A549 (cell line): Measurements from ENCODE around the gene SMIM10. TPM values are rescaled to one million over a fixed set of nuclear protein-coding genes. Genes with fewer than 3 reads are reported as not detected.

Source experiments
- ATAC-seq, 2 experiments: fragments of 200-7000 bp in 1 of 2; fragments of >200 bp in 1 of 2; cut with Nextera tagmentation in 1 of 2; cut with Tn5 transposase in 1 of 2; 3 replicates each; pipeline versions ENCODE4 v1.8.0 to v1.9.1; 2018 to 2020; ENCODE audit warnings: mild to moderate bottlenecking in 1 of 2, moderate library complexity in 1 of 2
- CTCF ChIA-PET: fragments of 300-600 bp; sonication (Branson Sonifier 250); formaldehyde crosslinking; extraction: SDS; loops from one replicate; lab custom pipeline; 2021; ENCODE audit warnings: antibody characterized with exemption, inconsistent platforms; lab: Yijun Ruan, JAX
- POLR2A ChIA-PET: fragments of 350-600 bp; formaldehyde crosslinking; extraction: SDS; loops from one replicate; lab custom pipeline; 2021; ENCODE audit warnings: antibody characterized with exemption, inconsistent platforms; lab: Yijun Ruan, JAX
- DNase-seq, 2 experiments: peaks; one replicate each; pipeline versions ENCODE4 v3.0.0 to v3.0.0-alpha.2; 2011 to 2016; ENCODE audit warnings: low read depth in 1 of 2, low spot score in 1 of 2
- FAIRE-seq: peaks from 2 replicates; lab custom pipeline; 2011; peaks lifted over from hg19 to GRCh38; lab: Jason Lieb, UNC
- H3K27ac ChIP-seq, 2 experiments: fragments of >200 bp; sonication (Bioruptor Twin); formaldehyde crosslinking; 3 replicates each; pipeline ENCODE4 v1.5.1; 2016 to 2017
- H3K4me1 ChIP-seq: fragments of >200 bp; sonication (Bioruptor Twin); formaldehyde crosslinking; 3 replicates; pipeline ENCODE4 v1.6.1; 2016
- H3K4me2 ChIP-seq: fragments of >200 bp; sonication (Bioruptor Twin); formaldehyde crosslinking; 3 replicates; pipeline ENCODE4 v1.6.1; 2016
- H3K4me3 ChIP-seq: fragments of >200 bp; sonication (Bioruptor Twin); formaldehyde crosslinking; 3 replicates; pipeline ENCODE4 v1.5.1; 2016
- H3K9me3 ChIP-seq: fragments of >200 bp; sonication (Bioruptor Twin); formaldehyde crosslinking; 3 replicates; pipeline ENCODE4 v1.6.1; 2016
- BHLHE40 ChIP-seq: IDR thresholded peaks from 2 replicates; pipeline ENCODE4 v1.6.1; 2012; ENCODE audit warnings: low read depth, low read length, inconsistent platforms
- CBX2 ChIP-seq: fragments of 200-600 bp; sonication (generic); IDR thresholded peaks from 2 replicates; pipeline ENCODE4 v1.6.1; 2016; ENCODE audit warnings: low read depth, mild to moderate bottlenecking, borderline replicate concordance
- CHD2 ChIP-seq: fragments of 150-350 bp; IDR thresholded peaks from 2 replicates; pipeline ENCODE4 v1.6.1; 2014; ENCODE audit warnings: low read length; ENCODE audit not compliant: partially characterized antibody
- EHF ChIP-seq: fragments of 250-450 bp; sonication (Bioruptor Pico); IDR thresholded peaks from 2 replicates; pipeline ENCODE4 v1.5.0; 2020; ENCODE audit warnings: mild to moderate bottlenecking
- FOSB ChIP-seq: fragments of 250-450 bp; sonication (Bioruptor Pico); IDR thresholded peaks from 2 replicates; pipeline ENCODE4 v1.5.0; 2020; ENCODE audit warnings: mild to moderate bottlenecking, moderate library complexity
- FOXS1 ChIP-seq: fragments of 250-450 bp; sonication (Bioruptor Pico); IDR thresholded peaks from 2 replicates; pipeline ENCODE4 v1.5.0; 2020; ENCODE audit warnings: mild to moderate bottlenecking, moderate library complexity
- HES2 ChIP-seq: fragments of >200 bp; sonication (Bioruptor Twin); formaldehyde crosslinking; IDR thresholded peaks from 2 replicates; pipeline ENCODE4 v1.6.1; 2016
- HEYL ChIP-seq: fragments of 250-450 bp; sonication (Bioruptor Pico); IDR thresholded peaks from 2 replicates; pipeline ENCODE4 v1.8.0; 2021; ENCODE audit warnings: mild to moderate bottlenecking, moderate library complexity
- HMGXB4 ChIP-seq: fragments of 250-450 bp; sonication (Bioruptor Pico); IDR thresholded peaks from 2 replicates; pipeline ENCODE4 v1.5.0; 2021; ENCODE audit warnings: mild to moderate bottlenecking, moderate library complexity, borderline replicate concordance
- HOXA7 ChIP-seq: fragments of 250-450 bp; sonication (Bioruptor Pico); IDR thresholded peaks from 2 replicates; pipeline ENCODE4 v1.5.0; 2020; ENCODE audit warnings: mild to moderate bottlenecking, moderate library complexity
- HOXB13 ChIP-seq: fragments of 250-450 bp; sonication (Bioruptor Pico); IDR thresholded peaks from 2 replicates; pipeline ENCODE4 v1.5.0; 2020; ENCODE audit warnings: low read depth, mild to moderate bottlenecking, moderate library complexity
- JUNB ChIP-seq: fragments of >200 bp; sonication (Bioruptor Twin); formaldehyde crosslinking; IDR thresholded peaks from 2 replicates; pipeline ENCODE4 v1.6.1; 2016
- KDM1A ChIP-seq: fragments of 200-600 bp; sonication (generic); IDR thresholded peaks from 2 replicates; pipeline ENCODE4 v1.6.1; 2016; ENCODE audit warnings: low read depth, mild to moderate bottlenecking
- KDM5A ChIP-seq: fragments of 200-600 bp; sonication (generic); IDR thresholded peaks from 2 replicates; pipeline ENCODE4 v1.6.1; 2016; ENCODE audit warnings: antibody characterized with exemption, mild to moderate bottlenecking
- MAFK ChIP-seq: fragments of 450-650 bp; IDR thresholded peaks from 2 replicates; pipeline ENCODE4 v1.6.1; 2014; ENCODE audit not compliant: partially characterized antibody
- MAZ ChIP-seq: fragments of 150-350 bp; IDR thresholded peaks from 2 replicates; pipeline ENCODE4 v1.6.1; 2014; ENCODE audit warnings: antibody characterized with exemption, low read depth, low read length, borderline replicate concordance
- NFE2L2 ChIP-seq: fragments of 150-350 bp; conservative IDR thresholded peaks from 2 replicates; pipeline ENCODE4 v1.6.1; 2014; ENCODE audit warnings: low read length
- NR3C1 ChIP-seq: fragments of >200 bp; sonication (Bioruptor Twin); formaldehyde crosslinking; IDR thresholded peaks from 3 replicates; pipeline ENCODE4 v1.6.1; 2017
- POLR2A ChIP-seq: IDR thresholded peaks from 2 replicates; pipeline ENCODE4 v1.6.1; 2012; ENCODE audit warnings: mild to moderate bottlenecking, low read length
- REST ChIP-seq: fragments of 200-600 bp; sonication (generic); IDR thresholded peaks from 2 replicates; pipeline ENCODE4 v1.6.1; 2016; ENCODE audit warnings: antibody characterized with exemption, mild to moderate bottlenecking, moderate library complexity
- SMC3 ChIP-seq: fragments of >200 bp; sonication (Bioruptor Twin); formaldehyde crosslinking; IDR thresholded peaks from 3 replicates; pipeline ENCODE4 v1.6.1; 2018; ENCODE audit warnings: inconsistent platforms
- USF2 ChIP-seq: fragments of 450-650 bp; IDR thresholded peaks from 2 replicates; pipeline ENCODE4 v1.6.1; 2014; ENCODE audit warnings: antibody characterized with exemption
- ZC3H11A ChIP-seq: fragments of 450-650 bp; IDR thresholded peaks from 2 replicates; pipeline ENCODE4 v1.6.1; 2014; ENCODE audit warnings: antibody characterized with exemption, mild to moderate bottlenecking
- ZFP36 ChIP-seq: fragments of 450-650 bp; IDR thresholded peaks from 2 replicates; pipeline ENCODE4 v1.6.1; 2014; ENCODE audit warnings: borderline replicate concordance; ENCODE audit not compliant: partially characterized antibody
- WGBS: methylation state at CpG from one replicate; pipeline ENCODE4 v1.1.6; 2017; ENCODE audit errors: missing lambda C conversion rate; 5-methylcytosine and 5-hydroxymethylcytosine counted together
- polyA plus RNA-seq, 4 experiments: library from polyadenylated mRNA; depleted of rRNA in 3 of 4; stranded (reverse); fragments of >200 nt; fragmentation: RNase III in 1 of 4; extraction: RNeasy Plus Mini Kit Qiagen cat#74134 plus additional on column Dnase treatment in 1 of 4; gene quantifications; 2 replicates in 3 of 4; 3 replicates in 1 of 4; pipeline ENCODE4 v1.2.3, GENCODE V29; 2011 to 2017

The SMIM10 gene
- polyA plus RNA-seq, 2 of the 4 experiments (the other 2 are of a cell fraction), result 0.14 TPM; not detected in 1

- POLR2A ChIA-PET, result no interaction called here
- CTCF ChIA-PET, result interaction anchor here (0.7 to 1.4 kb wide), 2 partner anchors 10 to 1058 kb away, joined by 3 to 7 read pairs; no protein-coding TSS in a partner anchor
- Histone ChIP-seq H3K9me3 (no peaks in the 10 kb centered on the region), H3K4me2 (no peak overlapping the region), H3K4me3 (no peak overlapping the region), H3K4me1 (no peaks in the 10 kb centered on the region), H3K27ac (no peak overlapping the region)
- DNase-seq (no peak), FAIRE-seq (peak; percentile 46), ATAC-seq (no peak)
- TF ChIP-seq EHF (CRISPR knock-in tag), result no peak
- no peak for TF ChIP-seq MAFK
- no peak for TF ChIP-seq ZC3H11A
- TF ChIP-seq NR3C1, result no peak
- no peak for TF ChIP-seq REST
- no peak for TF ChIP-seq HMGXB4
- no peak for TF ChIP-seq KDM5A
- no peak for TF ChIP-seq HES2
- TF ChIP-seq SMC3, result no peak
- no peak for TF ChIP-seq MAZ
- no peak for TF ChIP-seq USF2
- TF ChIP-seq HOXA7 (CRISPR knock-in tag), result no peak
- no peak for TF ChIP-seq ZFP36
- TF ChIP-seq FOXS1 (CRISPR knock-in tag), result no peak
- 33% methylated on average over 1 of the region's 1 CpG for WGBS
These were observed 15.3 kb upstream of the SMIM10 start for GRCh38 chrX:134975516-134975915.

- H3K4me1 ChIP-seq, result no peaks in the 10 kb centered on the region
- DNase-seq, result no peak
- CTCF ChIA-PET, result interaction anchor here (0.6 to 2.1 kb wide), 2 partner anchors 10 to 17 kb away, joined by 3 to 7 read pairs; no protein-coding TSS in a partner anchor
- no peak overlapping the region for H3K4me2 ChIP-seq
- no peak overlapping the region for H3K4me3 ChIP-seq
- TF ChIP-seq HOXB13 (CRISPR knock-in tag) (no peak), CBX2 (no peak), BHLHE40 (no peak), HEYL (no peak), CHD2 (no peak), JUNB (no peak), NFE2L2 (no peak), FOSB (no peak), KDM1A (no peak), POLR2A (no peak)
- H3K9me3 ChIP-seq, result no peaks in the 10 kb centered on the region
- POLR2A ChIA-PET, result no interaction called here
- 53% methylated on average over 3 of the region's 3 CpGs for WGBS
- FAIRE-seq, result no peak
- ATAC-seq, result no peak
- no peak overlapping the region for H3K27ac ChIP-seq
These were observed 8.9 kb upstream of the SMIM10 start for GRCh38 chrX:134981910-134982309.
